Neural cell (in vitro differentiated cells): ENCODE measurements around the gene APOC3. TPM values are rescaled to one million over a fixed set of nuclear protein-coding genes. Genes with fewer than 3 reads are reported as not detected.

ENCODE experiments used
- H2AFZ ChIP-seq: fragments of 200-600, 300-800 bp; sonication (generic), shearing (Covaris generic); 2 replicates; pipeline ENCODE4 v1.6.0; 2014; ENCODE audit warnings: low read depth, mild to moderate bottlenecking, antibody characterized with exemption, low read length, moderate library complexity
- H3F3A ChIP-seq: fragments of 200-600 bp; shearing (Covaris generic); 2 replicates; pipeline ENCODE4 v1.6.1; 2016; ENCODE audit warnings: mild to moderate bottlenecking, moderate library complexity, mixed read lengths, antibody characterized with exemption, low read length; ENCODE audit not compliant: insufficient read depth, poor library complexity, severe bottlenecking
- H3K27ac ChIP-seq: fragments of 200-600, 300-800 bp; sonication (generic), shearing (Covaris generic); 2 replicates; pipeline ENCODE4 v1.5.1; 2014; ENCODE audit warnings: mild to moderate bottlenecking, low read length, moderate library complexity
- H3K27me3 ChIP-seq: fragments of 300-800, 200-600 bp; sonication (generic), shearing (Covaris generic); 2 replicates; pipeline ENCODE4 v1.6.0; 2014; ENCODE audit warnings: mild to moderate bottlenecking, low read depth, low read length, moderate library complexity; ENCODE audit not compliant: insufficient read depth
- H3K36me3 ChIP-seq: fragments of 300-800, 200-600 bp; sonication (generic), shearing (Covaris generic); 2 replicates; pipeline ENCODE4 v1.5.1; 2014; ENCODE audit warnings: mild to moderate bottlenecking, antibody characterized with exemption, low read length, moderate library complexity; ENCODE audit not compliant: insufficient read depth
- H3K4me2 ChIP-seq: fragments of 300-800, 200-600 bp; sonication (generic), shearing (Covaris generic); 2 replicates; pipeline ENCODE4 v1.6.0; 2014; ENCODE audit warnings: mild to moderate bottlenecking, low read length
- H3K4me3 ChIP-seq: fragments of 300-800, 200-600 bp; sonication (generic), shearing (Covaris generic); 2 replicates; pipeline ENCODE4 v1.5.1; 2014; ENCODE audit warnings: mild to moderate bottlenecking, low read length, moderate library complexity
- H3K79me2 ChIP-seq: fragments of 200-600 bp; shearing (Covaris generic); replicated peaks from 2 replicates; pipeline ENCODE4 v1.6.0; 2014; ENCODE audit warnings: mild to moderate bottlenecking, low read length, moderate library complexity; ENCODE audit not compliant: insufficient read depth
- H3K9ac ChIP-seq: fragments of 300-800, 200-600 bp; sonication (generic), shearing (Covaris generic); 2 replicates; pipeline ENCODE4 v1.6.1; 2016; ENCODE audit warnings: mild to moderate bottlenecking, low read length, mixed read lengths
- H3K9me2 ChIP-seq: fragments of 200-600 bp; shearing (Covaris generic); 2 replicates; pipeline ENCODE4 v1.6.1; 2016; ENCODE audit warnings: mild to moderate bottlenecking, low read length, mixed read lengths; ENCODE audit not compliant: insufficient read depth
- H3K9me3 ChIP-seq: fragments of 200-600, 300-800 bp; sonication (generic), shearing (Covaris generic); 2 replicates; pipeline ENCODE4 v1.6.1; 2016; ENCODE audit warnings: mild to moderate bottlenecking, mixed run types, low read length, moderate library complexity, mixed read lengths
- H4K20me1 ChIP-seq: fragments of 200-600 bp; shearing (Covaris generic); 2 replicates; pipeline ENCODE4 v1.6.1; 2016; ENCODE audit warnings: mild to moderate bottlenecking, mixed run types; ENCODE audit not compliant: insufficient read depth
- EP300 ChIP-seq: fragments of 450-650 bp; conservative IDR thresholded peaks from 2 replicates; pipeline ENCODE4 v1.6.1; 2014; ENCODE audit warnings: antibody characterized with exemption, mild to moderate bottlenecking, moderate library complexity; ENCODE audit not compliant: poor library complexity, severe bottlenecking
- EZH2 ChIP-seq: fragments of 200-600, 300-800 bp; shearing (Covaris generic), sonication (generic); IDR thresholded peaks from 2 replicates; pipeline ENCODE4 v1.6.1; 2014; ENCODE audit warnings: antibody characterized with exemption, low read length, borderline replicate concordance, mild to moderate bottlenecking; ENCODE audit not compliant: insufficient read depth, poor library complexity, severe bottlenecking
- MXI1 ChIP-seq: fragments of 450-650 bp; conservative IDR thresholded peaks from 2 replicates; pipeline ENCODE4 v1.6.1; 2014; ENCODE audit warnings: antibody characterized with exemption, mild to moderate bottlenecking; ENCODE audit not compliant: poor library complexity, severe bottlenecking
- POLR2AphosphoS5 ChIP-seq: IDR thresholded peaks from 2 replicates; pipeline ENCODE4 v1.6.1; 2012
- RAD21 ChIP-seq: fragments of 450-650 bp; conservative IDR thresholded peaks from 2 replicates; pipeline ENCODE4 v1.6.1; 2014; ENCODE audit warnings: antibody characterized with exemption, mild to moderate bottlenecking, moderate library complexity
- REST ChIP-seq: IDR thresholded peaks from 2 replicates; pipeline ENCODE4 v1.6.1; 2012; ENCODE audit warnings: borderline replicate concordance
- SMC3 ChIP-seq: fragments of 450-650 bp; conservative IDR thresholded peaks from 2 replicates; pipeline ENCODE4 v1.6.1; 2014; ENCODE audit warnings: antibody characterized with exemption, mild to moderate bottlenecking, moderate library complexity; ENCODE audit not compliant: poor library complexity
- TAF1 ChIP-seq: IDR thresholded peaks from 2 replicates; pipeline ENCODE4 v1.6.1; 2012; ENCODE audit warnings: low read depth
- polyA plus RNA-seq: library from polyadenylated mRNA; depleted of rRNA; stranded (reverse); fragments of >200 nt; gene quantifications from 2 replicates; pipeline ENCODE4 v1.2.3, GENCODE V29; 2014
- TF ChIP-seq, protein P1 (sequence below): fragments of 450-650 bp; IDR thresholded peaks from 2 replicates; pipeline ENCODE4 v1.5.1; 2014; ENCODE audit warnings: antibody characterized with exemption, mild to moderate bottlenecking, moderate library complexity; ENCODE audit not compliant: poor library complexity, severe bottlenecking

APOC3 gene
- polyA plus RNA-seq, 1 donor from 2014 or later = not detected

DNA sequence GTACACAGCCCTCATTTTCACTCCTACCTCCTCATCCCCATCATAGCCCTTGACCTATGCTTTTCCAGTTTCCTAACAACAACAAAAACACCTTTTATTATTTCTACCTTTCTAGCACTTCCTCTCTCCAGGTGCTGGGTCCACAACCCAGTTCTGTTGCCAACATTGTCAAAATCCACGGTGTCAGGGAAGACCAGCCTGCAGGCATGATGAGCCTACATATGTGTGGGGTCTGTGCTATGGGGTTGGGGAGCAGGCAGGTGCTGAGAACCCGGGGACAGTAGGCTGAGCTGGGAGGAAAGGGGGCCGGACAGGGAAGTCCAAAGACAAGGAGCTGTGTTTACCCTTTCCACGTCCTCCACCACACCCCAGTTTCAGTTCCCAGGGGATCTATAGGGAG, 41.2 kb upstream of the APOC3 start:
- Histone ChIP-seq H3K9ac (peak overlapping the region; percentile 82), H3K9me2 (no peaks in the 10 kb centered on the region), H3K9me3 (no peaks in the 10 kb centered on the region), H4K20me1 (no peaks in the 10 kb centered on the region), H3K79me2 (peaks cover 12% of the 10 kb centered on the region), H3K4me3 (peak overlapping the region; percentile 91), H3K4me2 (peak overlapping the region; percentile 68), H2AFZ (peak overlapping the region; percentile 97), H3K36me3 (no peaks in the 10 kb centered on the region), H3K27ac (peak overlapping the region; percentile 81), H3K27me3 (no peaks in the 10 kb centered on the region), H3F3A (no peaks in the 10 kb centered on the region)
- no peak for TF ChIP-seq MXI1
- TF ChIP-seq REST = no peak
- no peak for TF ChIP-seq SMC3

GRCh38 chr11:116788975-116789374, 40.7 kb upstream of the APOC3 start:
- no peak for TF ChIP-seq EP300
- TF ChIP-seq MXI1 = no peak
- TF ChIP-seq REST = no peak
- TF ChIP-seq, protein P1, sequence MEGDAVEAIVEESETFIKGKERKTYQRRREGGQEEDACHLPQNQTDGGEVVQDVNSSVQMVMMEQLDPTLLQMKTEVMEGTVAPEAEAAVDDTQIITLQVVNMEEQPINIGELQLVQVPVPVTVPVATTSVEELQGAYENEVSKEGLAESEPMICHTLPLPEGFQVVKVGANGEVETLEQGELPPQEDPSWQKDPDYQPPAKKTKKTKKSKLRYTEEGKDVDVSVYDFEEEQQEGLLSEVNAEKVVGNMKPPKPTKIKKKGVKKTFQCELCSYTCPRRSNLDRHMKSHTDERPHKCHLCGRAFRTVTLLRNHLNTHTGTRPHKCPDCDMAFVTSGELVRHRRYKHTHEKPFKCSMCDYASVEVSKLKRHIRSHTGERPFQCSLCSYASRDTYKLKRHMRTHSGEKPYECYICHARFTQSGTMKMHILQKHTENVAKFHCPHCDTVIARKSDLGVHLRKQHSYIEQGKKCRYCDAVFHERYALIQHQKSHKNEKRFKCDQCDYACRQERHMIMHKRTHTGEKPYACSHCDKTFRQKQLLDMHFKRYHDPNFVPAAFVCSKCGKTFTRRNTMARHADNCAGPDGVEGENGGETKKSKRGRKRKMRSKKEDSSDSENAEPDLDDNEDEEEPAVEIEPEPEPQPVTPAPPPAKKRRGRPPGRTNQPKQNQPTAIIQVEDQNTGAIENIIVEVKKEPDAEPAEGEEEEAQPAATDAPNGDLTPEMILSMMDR = no peak
- TF ChIP-seq RAD21 = no peak
- no peak for TF ChIP-seq TAF1
- TF ChIP-seq EZH2 = no peak
- TF ChIP-seq POLR2AphosphoS5 = no peak
- TF ChIP-seq SMC3 = no peak
- H3F3A ChIP-seq = no peaks in the 10 kb centered on the region
- H3K4me2 ChIP-seq = no peak overlapping the region
- H3K27me3 ChIP-seq = no peaks in the 10 kb centered on the region
- H4K20me1 ChIP-seq = no peaks in the 10 kb centered on the region
- no peak overlapping the region for H2AFZ ChIP-seq
- peaks cover 12% of the 10 kb centered on the region for H3K79me2 ChIP-seq
- H3K9me2 ChIP-seq = no peaks in the 10 kb centered on the region
- peak overlapping the region; percentile 91 for H3K4me3 ChIP-seq
- H3K36me3 ChIP-seq = no peaks in the 10 kb centered on the region
- no peaks in the 10 kb centered on the region for H3K9me3 ChIP-seq
- no peak overlapping the region for H3K27ac ChIP-seq
- peak overlapping the region; percentile 82 for H3K9ac ChIP-seq
